Esophagus squamous epithelium (tissue), 4 donors: ENCODE data around the gene MAGI1.

ENCODE experiments used
- CTCF ChIP-seq, 6 experiments: fragments of 450-650 bp in 4 of 6; fragments of 200-600 bp in 2 of 6; sonication (generic) in 2 of 6; IDR thresholded peaks; one replicate each; pipeline ENCODE4 v1.5.1; 2016 to 2019; ENCODE audit warnings: antibody characterized with exemption in 6 of 6, mild to moderate bottlenecking in 4 of 6, moderate library complexity in 4 of 6
- POLR2A ChIP-seq, 4 donors: fragments of 450-650 bp; IDR thresholded peaks; one replicate each; pipeline ENCODE4 v1.6.1; 2017; ENCODE audit warnings: antibody characterized with exemption in 4 of 4, mild to moderate bottlenecking in 4 of 4, moderate library complexity in 3 of 4

DNA sequence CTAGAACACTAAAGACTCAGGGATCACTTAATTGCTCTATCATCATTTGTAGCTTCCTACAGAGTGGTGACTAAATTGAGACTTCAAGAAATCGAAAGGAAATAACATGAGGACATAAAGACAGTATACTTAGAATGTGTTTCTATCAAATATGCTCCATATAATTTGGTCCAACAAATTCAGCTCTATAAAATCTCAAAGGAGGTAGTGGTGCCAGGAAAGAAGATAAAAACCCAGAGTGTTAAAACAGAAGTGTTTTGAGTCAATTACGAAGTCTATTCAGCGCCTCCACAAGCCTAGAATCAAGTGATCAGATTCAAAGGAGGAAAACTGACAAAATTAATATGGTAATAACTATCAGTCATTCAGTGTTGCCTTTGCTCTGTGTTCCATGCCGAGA is 22.9 kb downstream of the MAGI1 start:
- TF ChIP-seq CTCF (IDR thresholded peaks at IDR 0.05) (no peak), POLR2A (IDR thresholded peaks at IDR 0.05) (no peak)
